SIG-M5 treated with dmso at 0.1 percent for 504 hours (cell line): ENCODE data around the gene FILIP1L.
"Not testable (repeated sequence)": the region's sequence is repeated elsewhere in the genome, so short reads cannot be mapped to it uniquely, and the experiment has no call there.

Experiments
- DNase-seq: peaks from one replicate; lab custom pipeline; 2025; ENCODE audit not compliant: unreplicated experiment; lab: John Stamatoyannopoulos, UW

The FILIP1L gene

DNA sequence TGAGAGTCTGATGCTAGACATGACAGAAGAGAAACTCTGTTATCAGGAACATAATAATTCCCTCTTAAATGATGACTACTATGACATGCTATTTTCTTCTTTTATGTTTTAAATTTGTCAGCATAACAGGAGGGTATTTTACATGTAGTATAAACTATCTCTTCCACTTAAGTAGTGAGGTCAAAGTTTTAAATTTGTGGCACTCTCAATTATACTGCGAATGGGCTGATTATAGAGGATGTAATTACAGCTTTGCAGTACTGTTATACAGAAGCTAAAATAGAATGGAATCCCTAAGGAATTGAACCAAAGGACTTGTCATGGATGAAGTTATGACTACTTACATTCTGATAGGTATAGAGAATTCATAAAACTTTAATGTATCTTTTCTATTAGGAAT is 262.3 kb downstream of the FILIP1L start:
- no peak for DNase-seq

DNA sequence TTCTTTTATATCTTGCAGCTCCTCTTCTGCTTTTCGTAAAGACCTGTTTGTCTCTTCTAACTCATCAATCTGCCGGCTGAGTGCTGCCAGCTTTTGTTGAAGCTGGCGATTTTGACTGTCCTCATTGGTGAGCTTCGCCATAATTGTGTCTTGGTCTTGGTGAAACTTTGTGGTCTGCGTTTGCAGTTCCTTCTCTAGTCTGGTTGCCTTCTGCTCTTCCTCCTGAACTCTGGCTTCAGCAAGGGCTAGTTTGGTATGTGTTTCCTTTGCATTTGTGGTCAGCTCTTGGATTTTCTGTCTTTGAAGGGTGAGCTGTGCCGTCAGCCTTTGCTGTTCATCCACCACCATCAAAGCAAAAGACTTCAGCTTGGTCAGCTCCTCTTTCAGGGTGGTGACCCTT is 263.7 kb downstream of the FILIP1L start:
- DNase-seq = peak; percentile 54

- DNase-seq = no peak
Observed at GRCh38 chr3:99848433-99848832, 265.9 kb downstream of the FILIP1L start.

DNA sequence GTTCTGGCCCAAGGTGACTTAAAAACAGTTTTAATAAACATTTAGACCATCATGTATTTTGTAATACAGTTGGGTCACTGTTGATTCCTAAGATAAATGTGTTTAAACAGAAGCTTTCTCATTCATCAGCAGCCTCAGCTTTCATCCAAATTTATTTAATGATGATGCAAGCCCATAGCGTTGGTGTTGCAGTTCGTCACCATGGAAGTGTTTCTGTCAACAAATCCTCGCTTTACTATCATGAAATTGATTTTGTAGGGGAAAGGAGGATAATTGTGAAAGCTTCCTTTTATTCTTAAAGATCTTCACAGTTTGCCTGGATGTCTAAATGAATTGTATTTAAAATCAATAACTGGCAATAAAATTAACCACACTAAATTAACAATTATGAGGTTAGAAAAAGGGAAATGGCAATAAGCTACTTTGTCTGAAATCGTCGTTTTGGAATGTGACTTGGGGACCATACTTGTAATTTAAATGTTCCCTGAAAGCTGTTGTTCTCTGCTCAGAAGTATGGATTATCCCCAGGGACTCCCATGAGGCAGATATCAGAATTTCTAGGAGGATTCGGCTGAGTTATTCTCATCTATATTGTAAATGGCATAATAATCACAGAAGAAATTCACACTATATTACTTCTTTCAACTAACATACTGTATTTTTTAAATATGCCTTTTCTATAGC is 267.7 kb downstream of the FILIP1L start:
- no peak for DNase-seq

- DNase-seq = no peak
Observed at GRCh38 chr3:99845999-99846398, 268.3 kb downstream of the FILIP1L start.

DNA sequence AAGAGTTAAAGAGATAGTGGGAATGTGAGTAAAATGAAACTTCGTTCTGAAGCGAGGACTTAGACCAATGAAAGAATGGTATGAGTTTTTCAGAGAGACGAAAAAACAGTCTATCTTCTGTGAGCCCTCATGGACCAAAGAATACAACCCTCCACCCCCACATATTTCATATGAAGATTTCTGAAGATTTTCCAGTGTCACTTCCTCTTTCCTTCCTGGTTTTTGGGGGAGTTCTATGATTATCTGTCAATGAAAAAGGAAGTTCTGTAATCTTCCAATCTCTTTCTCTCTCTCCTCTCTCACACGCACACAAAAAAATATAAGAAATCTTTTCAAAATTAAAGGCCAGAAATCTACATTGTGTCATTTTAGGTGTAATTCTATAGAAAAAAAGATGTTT is 269.0 kb downstream of the FILIP1L start:
- peak; percentile 66 for DNase-seq

DNA sequence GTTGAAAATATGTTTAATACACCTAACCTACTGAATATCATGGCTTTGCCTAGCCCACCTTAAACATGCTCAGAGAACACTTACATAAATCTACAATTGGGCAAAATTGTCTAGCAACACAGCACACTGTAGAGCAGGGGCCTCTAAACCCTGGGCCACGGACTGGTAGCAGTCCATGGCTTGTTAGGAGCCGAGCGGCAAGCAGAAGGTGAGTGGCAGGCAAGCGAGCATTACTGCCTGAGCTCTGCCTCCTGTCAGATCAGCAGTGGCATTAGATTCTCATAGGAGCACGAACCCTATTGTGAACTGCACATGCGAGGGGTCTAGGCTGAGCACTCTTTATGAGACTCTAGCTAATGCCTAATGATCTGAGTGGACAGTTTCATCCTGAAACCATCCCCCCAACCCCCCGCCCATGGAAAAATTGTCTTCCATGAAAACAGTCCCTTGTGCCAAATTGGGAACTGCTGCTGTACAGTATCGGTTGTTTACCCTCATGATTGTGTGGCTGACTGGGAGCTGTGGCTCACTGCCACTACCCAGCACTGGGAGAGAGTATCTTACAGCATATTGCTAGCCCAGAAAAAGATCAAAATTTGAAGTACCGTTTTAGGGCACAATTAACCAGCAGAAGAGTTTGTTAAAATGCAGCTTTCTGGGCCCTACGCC is 270.6 kb downstream of the FILIP1L start:
- DNase-seq = no peak

DNA sequence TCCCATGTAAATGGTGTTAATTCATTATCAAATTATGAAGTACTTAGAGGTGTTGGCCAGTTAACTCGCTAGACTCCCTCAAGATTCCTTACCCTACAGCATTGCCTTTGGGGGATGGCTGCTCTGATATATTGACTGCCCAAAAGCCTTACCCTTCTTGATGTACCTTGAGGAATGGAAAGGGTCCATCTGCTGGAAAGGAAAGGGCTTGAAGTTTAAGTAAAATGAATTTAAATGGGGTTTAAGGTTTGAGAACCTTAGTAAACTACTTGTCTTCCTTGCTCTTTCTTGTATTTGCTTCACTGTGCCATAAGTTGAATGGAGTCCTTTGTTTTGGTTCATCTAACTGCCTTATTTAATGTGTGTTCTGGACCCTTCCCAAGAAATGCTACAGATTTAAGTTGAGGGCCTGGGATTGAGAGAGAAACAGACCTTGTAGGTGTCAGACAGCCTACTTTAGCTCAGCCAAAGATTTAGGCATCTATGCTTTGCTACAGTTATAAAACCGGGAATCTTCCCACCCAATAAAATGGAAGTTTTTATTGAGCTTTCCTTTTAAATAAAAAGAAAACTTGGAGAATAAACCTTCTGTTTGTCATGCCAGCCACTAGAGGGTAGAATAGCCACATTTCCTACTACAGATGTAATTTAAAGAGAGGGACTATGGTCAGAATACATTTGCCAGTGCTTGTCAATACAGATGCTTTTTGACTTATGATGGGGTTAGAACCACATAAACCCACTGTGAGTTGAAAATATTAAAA is 271.3 kb downstream of the FILIP1L start:
- DNase-seq = peak; percentile 40

DNA sequence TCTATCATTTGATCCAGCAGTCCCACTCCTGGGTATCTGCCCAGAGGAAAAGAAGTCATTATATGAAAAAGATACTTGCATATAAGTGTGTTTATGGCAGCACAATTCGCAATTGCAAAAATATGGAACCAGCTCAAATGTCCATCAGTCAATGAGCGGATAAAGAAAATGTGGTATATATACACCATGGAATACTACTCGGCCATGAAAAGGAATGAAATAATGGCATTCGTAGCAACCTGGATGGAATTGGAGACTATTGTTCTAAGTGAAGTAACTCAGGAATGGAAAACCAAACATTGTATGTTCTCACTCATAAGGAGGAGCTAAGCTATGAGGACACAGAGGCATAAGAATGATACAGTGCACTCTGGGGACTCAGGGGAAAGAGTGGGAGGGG is 272.4 kb downstream of the FILIP1L start:
- DNase-seq = not testable (repeated sequence)

DNA sequence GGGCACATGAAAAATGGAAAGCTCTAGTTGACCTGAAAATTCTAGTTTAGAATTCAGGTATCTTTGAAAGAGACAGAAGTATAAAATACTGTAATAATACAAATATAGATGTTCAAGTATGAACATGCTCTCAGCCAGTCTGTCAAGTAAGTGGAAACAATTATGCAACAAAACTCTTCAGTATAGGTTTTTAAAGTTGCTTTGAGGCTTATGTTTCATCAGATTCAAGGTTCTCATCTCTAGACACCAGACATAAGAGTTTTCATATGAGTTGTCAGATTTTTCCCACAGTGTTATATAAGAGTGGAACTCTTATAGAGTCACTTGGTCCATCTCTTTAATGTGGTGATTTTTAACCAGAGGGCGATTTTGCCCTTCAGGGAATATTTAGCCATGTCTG is 274.7 kb downstream of the FILIP1L start:
- DNase-seq = no peak

- no peak for DNase-seq
Observed at GRCh38 chr3:99838755-99839154, 275.5 kb downstream of the FILIP1L start.

GRCh38 chr3:99837715-99838114 is 276.6 kb downstream of the FILIP1L start:
- no peak for DNase-seq

DNA sequence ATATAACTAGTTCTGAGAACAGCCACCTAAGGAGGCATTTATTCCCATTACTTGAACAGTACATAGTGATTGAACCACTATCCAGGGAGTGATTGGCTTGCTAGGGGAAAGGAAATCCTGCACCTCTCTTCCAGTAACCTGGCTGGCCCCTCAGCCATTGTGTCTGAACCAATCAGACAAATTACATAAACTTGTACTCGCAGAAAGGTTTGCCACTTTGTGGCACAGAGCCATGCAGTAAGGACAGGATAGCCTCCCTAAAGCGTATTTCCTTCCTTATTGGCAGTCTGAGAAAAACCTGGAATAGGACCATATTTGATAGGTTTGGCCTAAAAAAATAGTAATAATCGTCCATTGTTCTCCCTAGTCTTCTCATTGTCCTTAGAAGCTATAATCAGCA is 277.6 kb downstream of the FILIP1L start:
- DNase-seq = no peak

DNA sequence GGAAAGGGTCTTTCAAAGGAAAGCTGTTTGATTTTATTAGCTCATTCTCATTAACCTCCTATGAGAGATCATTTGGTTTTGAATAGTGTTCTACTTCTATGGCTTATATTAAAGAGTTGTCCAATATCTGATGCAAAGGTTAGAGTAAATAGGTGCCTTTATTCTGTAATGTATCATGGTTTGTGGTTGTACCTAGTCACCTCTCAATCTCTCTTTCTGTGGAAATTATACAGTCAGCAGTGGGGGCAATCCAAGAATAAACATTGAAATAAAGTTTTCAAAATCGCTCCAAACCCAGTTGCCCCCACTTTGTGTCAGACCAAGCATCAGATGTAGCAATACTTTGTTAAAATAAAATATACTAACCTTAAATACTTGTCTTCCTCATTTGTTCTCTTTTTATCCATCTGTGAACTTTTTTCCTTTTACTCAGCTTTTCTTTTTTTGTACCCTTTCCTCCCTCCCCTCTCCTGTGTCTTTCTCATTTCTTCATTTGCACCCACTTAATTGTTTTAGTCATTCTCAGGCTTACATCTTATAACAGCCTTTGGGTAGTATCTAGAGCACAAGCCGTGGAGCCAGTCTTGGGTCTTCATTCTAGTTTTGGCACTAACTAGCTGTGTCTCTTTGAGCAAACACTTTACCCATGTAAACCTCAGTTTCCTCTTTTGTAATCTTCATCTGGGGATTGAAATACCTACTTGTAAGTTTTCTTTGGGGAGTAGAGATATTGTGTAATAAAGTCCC is 279.9 kb downstream of the FILIP1L start:
- DNase-seq = no peak

GRCh38 chr3:99833617-99834205 is 280.6 kb downstream of the FILIP1L start:
- DNase-seq = no peak

- DNase-seq = no peak
Observed at GRCh38 chr3:99829844-99830243, 284.5 kb downstream of the FILIP1L start.

DNA sequence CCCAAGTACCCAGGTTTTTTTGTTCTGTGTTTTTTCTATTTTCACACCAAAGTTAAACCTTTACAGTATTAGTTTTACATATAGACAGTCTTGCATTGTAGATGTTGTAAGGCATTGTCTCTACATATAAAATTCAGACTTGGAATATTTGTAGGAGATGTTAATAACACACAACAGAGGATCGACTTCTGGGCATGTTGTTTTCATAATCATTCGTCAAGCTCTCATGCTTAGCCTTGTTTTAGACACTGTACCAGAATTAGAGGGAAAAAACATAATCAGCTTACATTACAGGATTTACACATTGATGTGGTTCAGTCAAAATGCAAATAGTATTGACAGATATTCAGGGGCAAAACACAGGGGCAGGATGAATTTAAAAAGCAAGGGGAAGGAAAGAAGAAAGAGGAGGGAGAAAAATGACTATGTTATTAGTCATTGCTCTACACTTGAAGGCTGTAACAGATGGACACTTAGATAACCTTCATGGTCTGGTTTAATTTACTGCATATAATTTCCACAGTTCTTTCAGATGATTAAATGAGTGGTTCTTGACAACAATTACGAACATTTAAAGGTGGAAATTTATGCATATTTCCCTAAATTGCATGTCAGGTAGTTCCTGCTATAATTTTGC is 289.2 kb downstream of the FILIP1L start:
- no peak for DNase-seq

- no peak for DNase-seq
Observed at GRCh38 chr3:99823723-99824711, 290.3 kb downstream of the FILIP1L start.

DNA sequence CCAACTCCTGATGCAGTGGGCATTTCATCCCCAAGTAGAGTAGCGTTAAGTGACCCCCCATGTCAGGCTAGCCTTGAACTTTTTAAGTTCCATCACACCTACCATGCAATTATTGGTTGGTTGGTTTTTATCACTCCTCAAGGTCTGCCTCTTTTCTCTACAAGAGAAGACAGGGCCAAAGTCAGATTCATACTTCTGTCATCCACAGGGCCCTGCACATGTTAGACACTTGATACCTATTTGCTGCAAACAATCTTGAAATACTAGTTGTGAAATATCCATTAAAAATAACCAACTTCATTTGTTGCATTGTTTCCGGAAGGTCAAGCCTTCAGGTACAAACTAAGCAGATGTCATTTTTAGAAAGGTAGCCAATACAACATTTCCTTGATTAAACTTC is 295.5 kb downstream of the FILIP1L start:
- no peak for DNase-seq
